ENCODE results near the gene CENPN. TPM values are rescaled to one million over a fixed set of nuclear protein-coding genes. Genes with fewer than 3 reads are reported as not detected.

Gene CENPN
- total RNA-seq, 2 experiments from 2014 or later: 8.7 to 9.7 TPM

DNA sequence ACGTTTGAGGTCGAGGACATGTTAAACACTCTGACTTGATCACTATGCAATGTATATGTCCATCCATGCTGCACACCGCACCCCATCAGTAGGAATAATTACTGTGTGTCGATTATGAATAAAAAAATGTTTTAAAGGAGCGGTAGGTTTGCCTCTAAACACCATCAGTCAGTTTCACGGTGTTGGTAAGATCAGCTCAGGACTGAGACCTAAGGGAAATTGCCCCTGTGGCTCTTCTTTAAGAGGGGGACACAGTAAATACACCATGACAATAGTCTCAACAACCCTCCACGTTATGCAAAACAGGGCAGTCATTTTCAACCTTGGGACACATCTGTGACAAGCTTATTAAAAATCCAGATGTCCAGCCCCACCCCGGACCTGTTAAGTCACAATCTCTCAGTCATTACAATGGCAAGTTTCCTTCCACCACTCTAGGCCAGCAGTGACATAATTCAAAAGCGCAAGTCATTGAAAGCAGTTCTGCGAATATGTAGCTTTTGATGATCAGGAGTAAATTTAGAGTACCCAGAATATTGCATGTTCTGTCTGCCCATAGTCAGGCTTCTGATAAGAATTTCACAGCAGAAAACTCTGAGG, 29.8 kb downstream of the CENPN start:
- ATAC-seq (ENCODE audit: poor library complexity): no peak
- Mint-ChIP-seq H3K27ac (peak overlapping the region; percentile 73), H3K9me3 (no peaks in the 10 kb centered on the region), H3K27me3 (no peaks in the 10 kb centered on the region), H3K4me3 (peak overlapping the region; percentile 90), H3K36me3 (ENCODE audit: low read depth) (peaks cover 31% of the 10 kb centered on the region), H3K4me1 (ENCODE audit: low read depth) (peaks cover 40% of the 10 kb centered on the region)
- H3K4me1 ChIP-seq (ENCODE audit: insufficient read depth, low read length): peaks cover 30% of the 10 kb centered on the region
- peak overlapping the region; percentile 57 for H3K4me3 ChIP-seq (ENCODE audit: low read length)
- intact Hi-C loops (cut with DNase I, micrococcal nuclease): loop anchor here (2.0 to 10.0 kb wide), 6 partner anchors 38 to 1138 kb away; partner anchors contain the start of genes GAN (in 1 of the 2), GCSH (in 1 of the 2) and MPHOSPH6 (in 1 of the 2)
- peaks cover 15% of the 10 kb centered on the region for H3K36me3 ChIP-seq (ENCODE audit: insufficient read depth, low read length)
- no peaks in the 10 kb centered on the region for H3K27me3 ChIP-seq (ENCODE audit: control insufficient read depth in 1 of 2, insufficient read depth in 2 of 2, low read length in 2 of 2)
- TF ChIP-seq CTCF (IDR thresholded peaks at IDR 0.05): no peak
- no peak for DNase-seq
- no peaks in the 10 kb centered on the region for H3K9me3 ChIP-seq (ENCODE audit: control insufficient read depth in 1 of 2, insufficient read depth in 1 of 2, low read length in 2 of 2)
- no peak overlapping the region for H3K27ac ChIP-seq (ENCODE audit: low read depth in 1 of 2, low read length in 2 of 2)
- POLR2A ChIA-PET: interaction anchor here (1.2 to 3.6 kb wide), 7 partner anchors 8 to 701 kb away, joined by 3 to 51 read pairs (median 6); partner anchors contain the start of genes C16orf46, CENPN, CMC2 and GAN
- CTCF ChIA-PET: interaction anchor here (8.0 kb wide), 1 partner anchor 33 kb away, joined by 80 read pairs; the partner anchor contains the start of genes CENPN and CMC2

DNA sequence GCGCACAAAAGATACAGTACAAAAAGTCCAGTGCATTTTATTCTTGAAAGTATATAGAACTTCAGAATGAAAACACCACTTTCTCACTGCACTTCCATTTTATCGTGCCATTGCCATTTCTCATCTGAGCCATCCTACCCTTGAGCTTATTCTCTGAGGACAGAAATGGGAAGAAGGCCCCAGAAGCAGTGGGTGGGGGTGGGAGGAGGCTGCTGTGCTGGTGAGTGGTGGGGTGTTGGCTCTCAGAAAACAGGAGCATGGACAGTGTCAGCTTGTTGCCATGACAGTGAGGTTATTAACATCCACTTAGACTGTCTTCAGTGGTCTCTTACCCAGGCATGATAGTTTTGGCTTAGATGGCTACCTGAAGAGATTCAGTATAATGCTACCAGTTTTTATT, 33.1 kb downstream of the CENPN start:
- peaks cover 46% of the 10 kb centered on the region for H3K36me3 ChIP-seq (ENCODE audit: insufficient read depth, low read length)
- H3K27ac Mint-ChIP-seq: no peak overlapping the region
- peaks cover 64% of the 10 kb centered on the region for H3K36me3 Mint-ChIP-seq (ENCODE audit: low read depth)
- no peak for ATAC-seq (ENCODE audit: poor library complexity)
- H3K4me3 Mint-ChIP-seq: no peak overlapping the region
- H3K27me3 ChIP-seq (ENCODE audit: control insufficient read depth in 1 of 2, insufficient read depth in 2 of 2, low read length in 2 of 2): no peaks in the 10 kb centered on the region
- H3K9me3 Mint-ChIP-seq: no peaks in the 10 kb centered on the region
- no peak overlapping the region for H3K4me3 ChIP-seq (ENCODE audit: low read length)
- peaks cover 30% of the 10 kb centered on the region for H3K4me1 ChIP-seq (ENCODE audit: insufficient read depth, low read length)
- H3K9me3 ChIP-seq (ENCODE audit: control insufficient read depth in 1 of 2, insufficient read depth in 1 of 2, low read length in 2 of 2): no peaks in the 10 kb centered on the region
- DNase-seq: no peak
- CTCF ChIA-PET: interaction anchor here (1.3 to 8.0 kb wide), 2 partner anchors 17 to 36 kb away, joined by 3 to 80 read pairs; partner anchors contain the start of genes CENPN and CMC2
- H3K27ac ChIP-seq (ENCODE audit: low read depth in 1 of 2, low read length in 2 of 2): no peak overlapping the region
- POLR2A ChIA-PET: no interaction called here
- no peaks in the 10 kb centered on the region for H3K27me3 Mint-ChIP-seq
- no peak for TF ChIP-seq CTCF (IDR thresholded peaks at IDR 0.05)
- peaks cover 38% of the 10 kb centered on the region for H3K4me1 Mint-ChIP-seq (ENCODE audit: low read depth)
- intact Hi-C loops (cut with DNase I, micrococcal nuclease): no loop called here

GRCh38 chr16:81040842-81041241, 33.8 kb downstream of the CENPN start:
- no peak for ATAC-seq (ENCODE audit: poor library complexity)
- no peaks in the 10 kb centered on the region for H3K9me3 ChIP-seq (ENCODE audit: control insufficient read depth in 1 of 2, insufficient read depth in 1 of 2, low read length in 2 of 2)
- H3K36me3 ChIP-seq (ENCODE audit: insufficient read depth, low read length): peaks cover 50% of the 10 kb centered on the region
- Mint-ChIP-seq H3K4me1 (ENCODE audit: low read depth) (peaks cover 34% of the 10 kb centered on the region), H3K36me3 (ENCODE audit: low read depth) (peaks cover 68% of the 10 kb centered on the region), H3K27ac (no peak overlapping the region), H3K9me3 (no peaks in the 10 kb centered on the region), H3K27me3 (no peaks in the 10 kb centered on the region), H3K4me3 (no peak overlapping the region)
- intact Hi-C loops (cut with DNase I, micrococcal nuclease): no loop called here
- DNase-seq: no peak
- ChIA-PET POLR2A (no interaction called here), CTCF (interaction anchor here (1.3 kb wide), 1 partner anchor 18 kb away, joined by 3 read pairs; no protein-coding TSS in a partner anchor)
- no peaks in the 10 kb centered on the region for H3K27me3 ChIP-seq (ENCODE audit: control insufficient read depth in 1 of 2, insufficient read depth in 2 of 2, low read length in 2 of 2)
- H3K4me1 ChIP-seq (ENCODE audit: insufficient read depth, low read length): peaks cover 27% of the 10 kb centered on the region
- TF ChIP-seq CTCF (IDR thresholded peaks at IDR 0.05): no peak
- no peak overlapping the region for H3K27ac ChIP-seq (ENCODE audit: low read depth in 1 of 2, low read length in 2 of 2)
- no peak overlapping the region for H3K4me3 ChIP-seq (ENCODE audit: low read length)

Measured in CD4-positive, alpha-beta T cell (primary cell).